HepG2 (cell line): ENCODE measurements around the gene RBP3. TPM values are rescaled to one million over a fixed set of nuclear protein-coding genes. Genes with fewer than 3 reads are reported as not detected.
A peak's percentile ranks its signal among the peaks of the same experiment; 100 is the strongest.
"Not testable (repeated sequence)": the region's sequence is repeated elsewhere in the genome, so short reads cannot be mapped to it uniquely, and the experiment has no call there.

Experiments used
- ATAC-seq: fragments of 200-7000 bp; cut with Tn5 transposase; 3 replicates; pipeline ENCODE4 v1.9.1; 2020; ENCODE audit warnings: mild to moderate bottlenecking, moderate library complexity
- BruUV-seq: library from RNA; stranded (reverse); fragments of 400-500 nt; replicated peaks from 2 replicates; lab custom pipeline; 2021; lab: Mats Ljungman, UMichigan
- CTCF ChIA-PET: fragments of 300-600 bp; formaldehyde crosslinking; extraction: SDS; loops from one replicate; lab custom pipeline; 2021; ENCODE audit warnings: low total read pairs, inconsistent platforms, low intra/inter-chr PET ratio; lab: Yijun Ruan, JAX
- POLR2A ChIA-PET: fragments of 350-600 bp; sonication (Branson Sonifier 250); formaldehyde crosslinking; loops from one replicate; lab custom pipeline; 2020; ENCODE audit warnings: antibody characterized with exemption, inconsistent platforms; lab: Yijun Ruan, JAX
- DNase-seq: peaks from one replicate; pipeline ENCODE4 v3.0.0-alpha.2; 2015; ENCODE audit warnings: low spot score
- FAIRE-seq: peaks from 3 replicates; lab custom pipeline; 2011; peaks lifted over from hg19 to GRCh38; lab: Jason Lieb, UNC
- H2AFZ ChIP-seq: one replicate; pipeline ENCODE4 v1.6.1; 2011; ENCODE audit warnings: low read length, inconsistent platforms
- H3K27ac ChIP-seq: fragments of 300-600 bp; 3 replicates; pipeline ENCODE4 v1.8.0; 2011; ENCODE audit warnings: mixed run types, mild to moderate bottlenecking, mixed read lengths, low read length, inconsistent platforms; ENCODE audit not compliant: insufficient read depth; ENCODE audit errors: extremely low read length
- H3K27me3 ChIP-seq, 2 experiments: fragments of 200-600 bp in 1 of 2; 2 replicates in 1 of 2; 3 replicates in 1 of 2; pipeline versions ENCODE4 v1.6.0 to v1.8.0; 2011; ENCODE audit warnings: low read length in 2 of 2, mild to moderate bottlenecking in 2 of 2, moderate library complexity in 2 of 2, inconsistent platforms in 1 of 2; ENCODE audit not compliant: insufficient read depth in 2 of 2, control insufficient read depth in 1 of 2
- H3K36me3 ChIP-seq, 2 experiments: fragments of 200-600 bp in 1 of 2; replicated peaks in 1 of 2; 2 replicates in 1 of 2; 3 replicates in 1 of 2; pipeline versions ENCODE4 v1.5.1 to v1.8.0; 2011; ENCODE audit warnings: low read length in 2 of 2, inconsistent platforms in 1 of 2; ENCODE audit not compliant: insufficient read depth in 2 of 2, control insufficient read depth in 1 of 2
- H3K4me1 ChIP-seq: 2 replicates; pipeline ENCODE4 v1.5.1; 2012; ENCODE audit warnings: low read length, inconsistent platforms; ENCODE audit not compliant: insufficient read depth
- H3K4me2 ChIP-seq: 2 replicates; pipeline ENCODE4 v1.6.0; 2011; ENCODE audit warnings: low read depth, low read length, inconsistent platforms
- H3K4me3 ChIP-seq, 3 experiments: fragments of 200-600 bp in 1 of 3; sonication (generic), shearing (Covaris generic) in 1 of 3; replicated peaks in 1 of 3; 2 replicates each; pipeline ENCODE4 v1.5.1; 2011 to 2016; ENCODE audit warnings: low read length in 3 of 3, inconsistent platforms in 2 of 3, low read depth in 2 of 3, mild to moderate bottlenecking in 2 of 3, control low read depth in 1 of 3, mixed read lengths in 1 of 3; ENCODE audit not compliant: insufficient read depth in 1 of 3
- H3K79me2 ChIP-seq: one replicate; pipeline ENCODE4 v1.6.1; 2011; ENCODE audit warnings: low read length, inconsistent platforms; ENCODE audit not compliant: insufficient read depth
- H3K9ac ChIP-seq: 2 replicates; pipeline ENCODE4 v1.6.0; 2011; ENCODE audit warnings: mild to moderate bottlenecking, low read depth, low read length, inconsistent platforms; ENCODE audit not compliant: insufficient read depth
- H3K9me3 ChIP-seq: 2 replicates; pipeline ENCODE4 v1.5.1; 2012; ENCODE audit warnings: mild to moderate bottlenecking, low read length
- H4K20me1 ChIP-seq: 2 replicates; pipeline ENCODE4 v1.6.0; 2011; ENCODE audit warnings: inconsistent platforms, mild to moderate bottlenecking, low read length, moderate library complexity; ENCODE audit not compliant: insufficient read depth
- CREBL2 ChIP-seq: sonication (generic); formaldehyde crosslinking; IDR thresholded peaks from 2 replicates; pipeline ENCODE4 v1.8.1; 2023; ENCODE audit warnings: missing genetic modification reagents, mild to moderate bottlenecking, borderline replicate concordance
- KDM3A ChIP-seq: IDR thresholded peaks from 2 replicates; pipeline ENCODE4 v1.6.1; 2018; ENCODE audit warnings: low read depth, missing compliant biosample characterization
- MATR3 ChIP-seq: sonication (generic); formaldehyde crosslinking; IDR thresholded peaks from 2 replicates; pipeline ENCODE4 v1.4.0; 2020; ENCODE audit warnings: missing genetic modification reagents
- PLRG1 ChIP-seq: fragments of 450-650 bp; conservative IDR thresholded peaks from 2 replicates; pipeline ENCODE4 v1.6.1; 2016
- ZBTB8A ChIP-seq: sonication (generic); formaldehyde crosslinking; IDR thresholded peaks from 2 replicates; pipeline ENCODE4 v1.4.0; 2020; ENCODE audit warnings: mild to moderate bottlenecking, low read depth, missing genetic modification reagents, borderline replicate concordance
- ZKSCAN1 ChIP-seq: fragments of 150-350 bp; IDR thresholded peaks from 2 replicates; pipeline ENCODE4 v1.6.1; 2014; ENCODE audit warnings: low read length
- ZNF180 ChIP-seq: sonication (generic); formaldehyde crosslinking; IDR thresholded peaks from 2 replicates; pipeline ENCODE4 v1.4.0; 2020; ENCODE audit warnings: low read depth, missing genetic modification reagents, borderline replicate concordance
- ZNF230 ChIP-seq: sonication (generic); formaldehyde crosslinking; IDR thresholded peaks from 2 replicates; pipeline ENCODE4 v1.4.0; 2020; ENCODE audit warnings: mild to moderate bottlenecking, missing genetic modification reagents
- ZNF850 ChIP-seq: sonication (generic); formaldehyde crosslinking; conservative IDR thresholded peaks from 2 replicates; pipeline ENCODE4 v1.9.0; 2021; ENCODE audit warnings: mild to moderate bottlenecking, missing genetic modification reagents
- ZNF891 ChIP-seq: sonication (generic); formaldehyde crosslinking; IDR thresholded peaks from 2 replicates; pipeline ENCODE4 v1.5.0; 2020; ENCODE audit warnings: mild to moderate bottlenecking, missing genetic modification reagents
- WGBS: methylation state at CpG from one replicate; pipeline ENCODE4 v1.1.6; 2017; ENCODE audit warnings: low lambda C conversion rate; 5-methylcytosine and 5-hydroxymethylcytosine counted together
- in situ Hi-C: cut with HindIII; loops from 2 replicates; pipeline ENCODE4 v1.10.0; 2017; ENCODE audit warnings: low pct_unique_long_range_greater_than_20kb; ENCODE audit not compliant: extremely low pct_ligation_motif_present
- intact Hi-C: fragments of 100-400 bp; cut with micrococcal nuclease; formaldehyde crosslinking; loops from one replicate; pipeline ENCODE4 v1.10.0; 2022; ENCODE audit not compliant: unreplicated experiment
- polyA plus RNA-seq, 8 experiments: library from polyadenylated mRNA; depleted of rRNA in 3 of 8; stranded (reverse) in 7 of 8; unstranded in 1 of 8; fragments of >200 nt; fragmentation: Illumina TruSeq in 4 of 8; extraction: Trizol in 4 of 8; gene quantifications; 2 replicates each; pipeline versions ENCODE4 v1.2.1 to v1.2.3, GENCODE V29; 2011 to 2016; ENCODE audit warnings: low read depth in 4 of 8, missing spikeins in 1 of 8, mixed read lengths in 1 of 8; ENCODE audit not compliant: insufficient read depth in 1 of 8
- total RNA-seq, 5 experiments: library from RNA; depleted of rRNA; stranded (reverse); fragments of >200 nt; fragmentation: Illumina TruSeq; extraction: Trizol; gene quantifications; 2 replicates each; pipeline ENCODE4 v1.2.3, GENCODE V29; 2016; ENCODE audit warnings: low read depth in 1 of 5

The RBP3 gene
- total and polyA plus RNA-seq, 2 of the 13 experiments (the other 11 are each of a cell fraction or from before 2014, with no cell fraction given) = not detected

- TF ChIP-seq ZBTB8A (CRISPR knock-in tag) (no peak; the same call in 1 of the 2 replicates), CREBL2 (no peak), ZKSCAN1 (no peak), KDM3A (CRISPR knock-in tag) (0 out of 2 replicates have a peak, but pooled peaks have one; percentile 6), ZNF230 (CRISPR knock-in tag) (no peak), ZNF850 (CRISPR knock-in tag) (no peak), ZNF891 (CRISPR knock-in tag) (peak; percentile 18; the same call in 1 of the 2 replicates), MATR3 (CRISPR knock-in tag) (no peak), ZNF180 (CRISPR knock-in tag) (no peak), PLRG1 (no peak)
These were observed 36.2 kb downstream of the RBP3 start, which contains the start of gene ZNF488 (continued) for GRCh38 chr10:47384148-47384921.

GRCh38 chr10:47386104-47386503 lies 37.9 kb downstream of the RBP3 start:
- intact Hi-C loops, H3K4me2 ChIP-seq, H3K9ac ChIP-seq, DNase-seq, ATAC-seq, H3K79me2 ChIP-seq, H4K20me1 ChIP-seq, BruUV-seq, FAIRE-seq, H2AFZ ChIP-seq, POLR2A ChIA-PET, H3K36me3 ChIP-seq, H3K27ac ChIP-seq, CTCF ChIA-PET, H3K4me3 ChIP-seq, H3K9me3 ChIP-seq: not testable (repeated sequence)
- 100% methylated on average over 1 of the region's 2 CpGs for WGBS
- peaks cover 18% of the 10 kb centered on the region for H3K4me1 ChIP-seq
- in situ Hi-C loops = loop anchor here (10.0 kb wide), 1 partner anchor 1281 kb away; no protein-coding TSS in a partner anchor
- peaks cover 0 to 15% of the 10 kb centered on the region in 2 experiments; a peak in 3 of 5 replicates for H3K27me3 ChIP-seq
